Posterior cingulate gyrus (tissue), 11 donors: ENCODE measurements around the gene GUCY2D.
A peak's percentile ranks its signal among the peaks of the same experiment; 100 is the strongest.
"Not testable (repeated sequence)": the region's sequence is repeated elsewhere in the genome, so short reads cannot be mapped to it uniquely, and the experiment has no call there.

Source experiments
- DNase-seq, 10 donors: peaks; one replicate each; pipeline versions ENCODE4 v3.0.0 to v3.0.0-alpha.2; 2020 to 2021; ENCODE audit warnings: mixed read lengths in 3 of 10
- intact Hi-C: fragments of 100-400 bp; cut with DNase I; formaldehyde crosslinking; loops from one replicate; pipeline ENCODE4 v1.15.1; 2023

GUCY2D gene

DNA sequence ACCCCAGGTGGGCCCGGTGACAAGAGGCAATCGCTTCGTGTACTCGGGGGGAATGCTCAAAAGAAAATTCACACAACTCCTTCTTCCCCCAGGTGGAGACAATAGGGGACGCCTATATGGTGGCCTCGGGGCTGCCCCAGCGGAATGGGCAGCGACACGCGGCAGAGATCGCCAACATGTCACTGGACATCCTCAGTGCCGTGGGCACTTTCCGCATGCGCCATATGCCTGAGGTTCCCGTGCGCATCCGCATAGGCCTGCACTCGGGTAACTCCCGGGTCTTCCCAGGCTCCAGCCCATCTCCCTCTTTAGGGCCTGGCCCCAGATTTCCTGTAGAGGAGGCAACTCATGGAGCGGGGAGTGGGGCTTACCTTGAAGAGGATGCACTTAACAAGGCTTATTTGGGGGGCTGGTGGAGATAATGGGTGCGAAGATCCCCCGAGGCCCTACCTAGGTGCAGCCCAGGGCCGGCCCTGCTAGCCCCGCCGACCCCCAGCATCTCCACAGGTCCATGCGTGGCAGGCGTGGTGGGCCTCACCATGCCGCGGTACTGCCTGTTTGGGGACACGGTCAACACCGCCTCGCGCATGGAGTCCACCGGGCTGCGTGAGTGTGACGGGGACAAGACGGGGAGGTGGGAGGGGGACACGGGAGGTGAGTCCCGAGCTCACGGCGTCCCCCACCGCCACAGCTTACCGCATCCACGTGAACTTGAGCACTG, 13.0 kb downstream of the GUCY2D start:
- intact Hi-C loops = no loop called here
- no peak for DNase-seq

DNA sequence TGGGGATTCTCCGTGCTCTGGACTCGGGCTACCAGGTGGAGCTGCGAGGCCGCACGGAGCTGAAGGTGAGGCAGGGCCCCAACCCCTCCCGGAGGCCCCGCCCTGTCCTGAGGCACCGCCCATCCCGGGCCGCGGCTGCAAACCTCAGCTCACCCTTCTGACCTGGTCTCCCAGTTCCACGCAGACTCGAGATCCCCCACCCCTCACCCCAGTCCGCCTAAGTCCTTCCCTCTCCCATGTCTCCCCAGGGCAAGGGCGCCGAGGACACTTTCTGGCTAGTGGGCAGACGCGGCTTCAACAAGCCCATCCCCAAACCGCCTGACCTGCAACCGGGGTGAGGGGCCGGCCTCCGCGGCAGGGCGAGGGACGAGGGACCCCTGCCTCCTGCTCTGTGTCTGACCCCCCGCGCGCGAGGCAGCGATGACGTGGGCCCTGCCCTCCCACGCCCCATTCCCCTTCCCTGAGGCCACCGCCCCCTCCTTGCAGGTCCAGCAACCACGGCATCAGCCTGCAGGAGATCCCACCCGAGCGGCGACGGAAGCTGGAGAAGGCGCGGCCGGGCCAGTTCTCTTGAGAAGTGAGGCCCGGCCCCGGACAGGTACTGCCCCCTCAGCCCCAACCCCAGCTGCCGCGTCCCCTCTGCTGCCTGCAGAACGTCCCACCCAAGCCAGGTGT, 13.7 kb downstream of the GUCY2D start:
- DNase-seq = no peak

DNA sequence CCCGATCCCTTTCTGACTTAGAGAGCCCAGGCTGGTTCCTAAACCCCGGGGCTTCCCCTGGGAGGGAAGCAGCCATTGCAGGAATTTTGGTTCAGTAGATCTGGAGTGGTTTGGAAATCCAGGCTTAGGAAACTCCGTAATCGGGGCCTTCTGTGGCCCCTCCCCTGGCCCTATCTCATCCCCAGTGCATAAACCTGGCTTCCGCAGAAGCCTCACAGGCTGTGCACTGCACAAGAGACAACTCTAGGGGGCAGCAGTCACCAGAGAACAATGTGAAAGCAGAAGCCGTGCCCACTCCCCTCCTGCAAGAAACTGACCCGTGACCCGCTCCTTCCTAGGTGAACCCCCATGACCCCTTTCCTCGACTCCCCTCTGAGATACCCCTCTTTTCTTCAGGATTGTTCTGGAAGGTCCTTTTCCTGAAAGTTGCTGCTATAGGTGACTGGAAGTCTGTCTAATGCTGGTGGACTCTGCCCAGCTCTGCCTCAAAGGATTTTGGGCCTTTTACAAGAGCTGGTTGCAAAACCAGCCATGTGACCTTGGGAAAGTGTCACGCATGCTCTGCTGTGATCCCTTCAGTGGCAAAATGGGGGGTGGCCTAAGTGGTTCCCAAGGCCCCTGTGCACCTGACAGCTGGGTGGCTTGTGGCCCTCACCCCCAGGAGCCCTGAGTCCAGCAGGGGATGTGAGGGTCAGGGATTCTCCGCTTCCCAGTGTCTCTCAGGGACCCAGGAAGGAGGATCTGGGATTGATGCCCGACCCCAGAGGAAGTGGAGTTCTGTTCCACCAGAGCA, 14.4 kb downstream of the GUCY2D start:
- intact Hi-C loops = no loop called here

More for the DNA sequence above, 13.7 kb downstream of the GUCY2D start:
- intact Hi-C loops = no loop called here

DNA sequence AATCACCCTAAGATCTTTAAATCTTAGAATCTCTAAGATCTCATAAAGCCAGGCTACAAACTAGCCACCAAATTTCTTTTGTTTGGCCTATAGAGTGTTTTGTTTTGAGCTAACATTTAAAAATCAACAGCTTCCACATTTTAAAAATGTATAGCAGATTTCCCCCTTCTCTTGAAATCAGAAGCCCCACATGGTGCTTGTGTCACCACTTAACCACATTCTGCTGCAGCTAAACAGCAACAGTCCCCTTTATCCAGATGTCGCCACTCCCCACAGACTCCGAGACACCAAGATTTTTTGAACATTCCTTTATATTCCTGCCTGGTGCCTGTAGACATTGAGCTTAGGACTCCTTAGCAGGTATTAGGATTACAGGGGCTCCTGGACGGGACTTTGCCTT, 16.0 kb downstream of the GUCY2D start:
- intact Hi-C loops = no loop called here
- no peak for DNase-seq

More for the DNA sequence above, 14.4 kb downstream of the GUCY2D start:
- DNase-seq = peak in 6 of 10 donors; percentile 37 to 93 (median 62)

DNA sequence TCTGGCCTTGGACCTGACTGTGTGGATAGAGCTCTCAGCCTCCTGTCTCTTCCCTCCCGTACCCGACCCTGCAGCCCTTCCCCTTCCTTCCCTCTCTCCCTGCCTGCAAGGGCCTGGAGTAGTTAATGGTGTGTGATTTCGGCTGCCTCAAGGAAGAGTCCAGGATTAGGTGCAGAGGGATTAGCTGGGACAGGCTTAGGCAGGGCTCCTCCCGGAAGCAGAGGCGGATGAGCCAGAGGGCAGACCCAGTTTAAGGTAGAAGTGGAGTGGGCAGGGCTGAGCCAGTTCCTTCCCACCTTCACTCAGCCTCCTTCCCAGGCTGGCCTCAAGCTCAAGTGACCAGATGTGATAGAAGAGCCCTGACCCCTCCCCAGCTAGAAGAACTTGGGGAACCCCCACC, 16.8 kb downstream of the GUCY2D start:
- peak in 1 of 10 donors; percentile 32 for DNase-seq
- intact Hi-C loops = no loop called here

DNA sequence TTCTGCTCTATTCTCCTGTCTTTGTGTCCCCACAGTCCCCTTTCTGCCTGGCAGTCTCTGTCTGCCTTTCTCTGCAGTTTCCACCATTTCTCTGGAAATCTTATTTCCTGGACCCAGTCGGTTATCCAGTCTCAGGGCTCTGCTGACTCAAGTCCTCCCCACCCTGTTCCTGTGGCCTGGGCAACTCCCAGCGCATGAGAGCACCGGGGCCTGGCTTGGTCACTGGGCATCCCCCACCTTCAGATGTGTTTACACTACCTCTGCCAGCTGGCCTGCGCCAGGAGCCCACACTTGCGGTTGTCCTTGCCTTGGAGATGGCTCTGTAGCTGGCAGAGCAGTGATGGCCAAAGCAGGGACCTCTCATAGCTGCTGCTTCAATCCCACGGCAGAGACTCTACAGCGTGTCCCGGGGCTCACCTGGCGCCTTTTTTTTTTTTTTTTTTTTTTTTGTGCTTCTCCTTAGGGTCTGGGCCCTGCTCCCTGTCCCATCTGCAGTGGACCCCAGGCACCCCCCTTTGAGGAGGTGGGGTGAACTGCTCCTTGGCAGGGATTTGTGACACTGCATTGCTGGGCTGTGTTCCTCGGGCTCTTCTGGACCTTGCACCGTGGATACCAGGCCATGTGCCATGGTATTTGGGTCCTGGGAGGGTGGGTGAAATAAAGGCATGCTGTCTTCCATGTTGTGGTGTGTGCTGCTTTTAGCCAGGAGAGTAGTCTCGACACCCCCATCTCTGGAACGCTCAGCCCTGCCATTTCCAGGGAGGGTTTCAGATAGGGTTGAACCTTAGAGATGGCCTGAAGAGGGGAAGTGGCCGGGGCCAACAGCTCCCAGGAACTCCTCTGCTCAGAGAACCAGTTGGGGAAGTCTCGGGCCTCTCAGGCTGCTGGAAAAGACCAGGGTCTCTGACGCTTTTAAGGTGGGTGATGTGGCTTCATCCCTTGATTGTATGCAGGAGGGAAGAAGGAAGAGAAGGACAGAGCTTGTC, 17.5 kb downstream of the GUCY2D start:
- DNase-seq = peak in 1 of 10 donors; percentile 68
- intact Hi-C loops = no loop called here

DNA sequence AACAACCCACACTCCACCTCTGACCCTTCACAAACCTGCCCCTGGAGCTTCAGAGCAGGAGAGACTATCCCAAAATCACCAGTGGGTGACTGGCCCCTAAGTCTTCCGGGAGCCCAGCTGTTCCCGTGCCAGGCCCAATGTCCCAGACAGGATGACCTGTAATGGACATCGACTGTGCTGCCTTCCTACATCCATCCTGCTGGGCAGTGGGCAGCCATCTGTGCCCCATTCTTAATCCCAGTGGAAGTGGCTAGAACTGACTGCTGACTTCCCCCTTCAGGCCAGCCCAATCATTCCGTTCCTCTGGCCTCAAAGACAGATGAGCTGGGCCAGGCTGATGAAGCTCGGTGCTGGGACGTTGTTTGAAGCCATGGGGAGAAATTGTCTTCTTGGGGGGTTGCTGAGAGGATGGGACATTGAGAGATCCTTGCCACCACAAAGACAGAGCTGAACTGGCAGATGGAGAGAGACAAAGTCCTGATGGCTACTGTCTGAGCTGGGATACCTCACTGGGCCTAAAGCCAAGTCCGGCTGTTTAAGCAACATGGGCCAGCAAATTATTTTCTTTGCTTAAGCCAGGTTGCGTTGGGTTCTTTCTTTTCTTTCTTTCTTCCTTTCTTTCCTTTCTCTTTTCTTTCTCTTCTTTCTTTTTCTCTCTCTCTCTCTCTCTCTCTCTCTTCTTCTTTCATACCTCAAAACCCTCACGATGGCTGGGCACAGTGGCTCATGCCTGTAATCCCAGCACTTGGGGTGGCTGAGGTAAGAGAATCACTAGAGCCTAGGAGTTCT, 18.6 kb downstream of the GUCY2D start:
- DNase-seq = peak in 1 of 10 donors; percentile 37
- intact Hi-C loops = no loop called here

DNA sequence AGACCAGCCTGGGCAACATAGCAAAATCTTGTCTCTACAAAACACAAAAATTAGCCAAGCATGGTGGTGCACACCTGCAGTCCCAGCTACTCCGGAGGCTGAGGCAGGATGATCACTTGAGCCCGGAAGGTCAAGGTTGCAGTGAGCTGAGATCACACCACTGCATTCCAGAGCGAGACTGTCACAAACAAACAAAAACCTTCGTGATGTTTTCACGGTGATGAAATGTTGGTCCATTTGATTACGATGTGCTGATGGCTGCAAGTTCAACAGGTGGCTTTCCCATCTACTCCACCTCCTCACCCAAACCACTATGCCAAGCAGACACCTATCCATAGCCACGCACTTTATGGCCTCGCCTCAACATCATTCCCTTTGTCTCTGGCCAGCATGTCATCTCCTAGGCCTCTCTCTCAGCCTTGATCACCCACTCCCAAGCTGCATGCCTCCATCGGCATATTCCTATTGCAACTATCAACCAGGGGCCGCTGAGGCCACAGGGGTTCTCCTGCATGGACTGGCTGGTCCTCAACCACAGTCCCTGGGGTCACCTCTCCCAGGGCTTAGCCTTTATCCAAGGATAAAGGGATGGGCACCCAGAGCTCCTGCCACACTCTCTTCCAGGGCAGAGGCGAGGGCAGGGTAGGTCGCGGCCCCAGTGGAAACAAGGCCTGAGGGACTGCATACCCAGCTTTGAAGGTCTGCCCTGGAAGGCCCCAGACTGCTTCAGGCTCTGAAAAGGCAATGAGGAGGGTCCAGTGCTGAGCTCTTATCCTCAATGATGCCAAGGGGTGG, 19.3 kb downstream of the GUCY2D start:
- intact Hi-C loops = no loop called here
- peak in 1 of 10 donors; percentile 51 for DNase-seq

DNA sequence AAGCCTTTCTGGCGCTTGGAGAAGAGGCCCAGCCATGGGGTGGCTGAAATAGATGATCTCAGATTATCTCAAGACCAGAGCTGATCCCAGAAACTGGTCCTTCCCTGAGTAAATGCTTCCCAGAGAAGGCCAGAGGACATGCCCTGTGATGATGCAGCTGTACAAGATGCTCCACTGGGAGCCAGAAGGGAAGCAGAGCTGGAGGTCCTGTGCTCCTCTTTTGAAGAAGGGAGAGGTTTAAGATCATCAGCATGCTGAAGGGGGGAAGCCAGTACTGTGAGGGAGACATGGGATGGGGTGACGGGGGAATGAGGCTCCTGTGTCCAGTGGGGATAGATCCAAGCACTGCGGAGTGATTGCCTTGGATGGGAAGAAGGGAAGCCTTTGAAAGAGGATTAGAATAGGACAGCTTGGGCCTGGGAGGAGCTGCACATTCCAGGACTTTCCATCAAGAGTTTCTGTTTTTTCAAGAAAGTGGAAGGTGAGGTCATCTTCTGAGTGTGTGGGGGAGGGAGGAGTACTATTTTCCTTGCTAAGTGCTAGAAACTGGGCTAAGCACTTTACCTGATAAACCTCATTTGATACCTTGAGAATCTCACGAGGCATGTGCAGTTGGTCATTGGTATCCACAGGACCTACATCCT, 20.1 kb downstream of the GUCY2D start:
- peak in 1 of 10 donors; percentile 17 for DNase-seq
- intact Hi-C loops = no loop called here

DNA sequence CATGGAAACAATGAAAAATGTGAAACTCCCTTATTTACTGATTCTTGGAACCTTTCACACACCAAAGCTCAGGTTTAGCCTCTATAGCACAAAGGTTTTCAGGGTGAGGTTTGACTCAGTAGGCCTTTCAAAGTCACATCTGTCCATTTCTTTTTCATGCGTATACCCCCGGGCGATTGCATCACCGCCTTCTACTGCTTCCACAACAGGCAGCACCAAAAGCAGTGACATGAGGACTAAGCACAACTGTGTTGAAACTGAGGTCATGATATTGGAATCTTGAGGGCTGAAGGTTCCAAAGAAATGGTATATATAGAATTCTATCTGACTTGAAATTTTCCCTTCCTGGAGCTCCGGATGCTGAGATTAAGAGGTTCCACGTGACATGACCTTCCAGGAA, 21.7 kb downstream of the GUCY2D start:
- intact Hi-C loops = not testable (repeated sequence)

DNA sequence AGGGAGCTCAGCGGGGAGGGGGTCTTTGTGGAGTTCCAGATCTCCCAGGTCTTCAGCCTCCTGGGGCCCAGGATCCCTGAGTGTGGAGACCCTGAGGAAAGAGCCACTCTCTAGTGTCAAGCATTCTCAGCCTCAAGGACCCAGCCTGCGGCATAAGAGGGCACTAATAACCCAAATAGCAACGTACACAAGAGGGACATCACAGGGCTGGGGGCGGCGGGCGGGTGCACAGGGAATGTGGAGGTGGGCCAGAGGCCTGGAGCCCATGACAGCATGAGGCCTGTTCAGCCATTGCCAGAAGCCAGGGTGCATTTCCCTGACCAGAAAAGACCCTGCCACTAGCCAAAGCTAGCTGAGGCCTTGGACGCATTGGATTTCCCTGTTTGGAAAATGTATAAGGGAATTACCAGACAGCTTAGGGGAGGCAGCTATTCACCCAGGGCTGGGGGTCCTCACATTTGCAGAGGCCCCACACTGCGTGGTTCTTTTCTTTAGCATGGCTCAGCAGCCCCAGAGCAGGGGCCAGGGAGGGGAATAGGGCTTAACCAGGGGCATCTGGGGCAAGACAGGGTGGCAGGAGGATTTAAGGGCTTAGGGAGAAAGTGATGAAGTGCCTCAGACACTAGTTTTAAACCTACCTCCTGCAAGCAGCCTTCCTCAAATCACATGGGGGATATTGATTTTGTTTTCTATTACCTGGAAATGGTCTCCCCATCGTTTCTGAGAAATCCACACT, 22.9 kb downstream of the GUCY2D start:
- intact Hi-C loops = no loop called here
- peak in 1 of 10 donors; percentile 36 for DNase-seq

More for the DNA sequence above, 21.7 kb downstream of the GUCY2D start:
- peak in 1 of 10 donors; percentile 25 for DNase-seq

DNA sequence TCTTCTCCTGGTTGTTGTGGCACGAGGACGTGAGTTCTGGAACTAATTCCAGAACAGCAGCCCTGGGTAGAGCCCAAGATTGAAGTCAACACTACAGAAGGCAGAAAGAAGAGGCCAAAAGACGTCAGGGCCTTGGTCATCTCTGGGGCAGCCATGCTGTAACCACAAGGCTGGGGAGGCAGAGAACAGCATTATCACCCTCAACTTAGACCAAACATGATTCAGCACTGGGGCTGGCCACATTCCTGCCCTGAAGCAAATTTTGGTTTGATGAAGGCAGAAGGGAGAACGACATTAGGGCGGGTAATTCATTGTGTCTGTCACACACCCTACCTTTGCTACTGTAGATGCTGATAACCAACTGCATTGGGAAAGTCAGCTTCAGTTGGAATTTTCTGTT, 26.7 kb downstream of the GUCY2D start:
- intact Hi-C loops = no loop called here
- DNase-seq = no peak

DNA sequence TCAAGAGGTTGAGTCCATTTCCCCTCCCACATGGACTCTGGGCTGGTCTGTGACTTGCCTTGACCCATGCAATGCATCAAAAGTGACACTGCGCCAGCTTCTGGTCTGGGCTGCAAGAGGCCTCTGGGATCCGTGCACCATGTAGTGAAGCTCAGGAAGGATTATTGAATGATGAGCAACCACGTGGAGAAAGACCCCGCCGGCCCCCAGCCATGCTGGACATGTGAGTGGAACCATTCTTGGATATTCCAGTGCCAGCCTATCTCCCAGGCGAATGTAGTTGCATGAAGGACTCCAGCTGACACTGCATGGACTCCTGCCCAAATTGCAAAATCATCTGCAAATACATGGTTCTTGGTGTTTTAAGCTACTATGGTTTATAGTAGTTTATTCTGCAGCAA, 28.8 kb downstream of the GUCY2D start:
- intact Hi-C loops = no loop called here
- peak in 1 of 10 donors; percentile 67 for DNase-seq

DNA sequence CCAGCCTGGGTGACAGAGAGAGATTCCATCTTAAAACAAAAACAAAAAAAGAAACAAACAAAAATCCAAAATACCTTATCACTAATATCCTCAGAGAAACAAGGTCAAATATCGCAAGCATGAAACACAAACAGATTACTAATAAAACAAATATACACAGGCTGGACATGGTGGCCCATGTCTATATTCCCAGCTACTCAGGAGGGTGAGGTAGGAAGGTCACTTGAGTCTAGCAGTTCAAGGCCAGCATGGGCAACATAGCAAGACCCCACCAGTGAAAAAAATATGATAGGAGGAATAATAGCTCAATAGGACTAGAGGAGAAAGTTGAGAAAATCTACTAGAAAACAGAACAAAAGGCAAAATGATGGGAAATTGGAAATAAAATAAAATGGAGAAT, 29.5 kb downstream of the GUCY2D start:
- DNase-seq = no peak
- intact Hi-C loops = no loop called here

DNA sequence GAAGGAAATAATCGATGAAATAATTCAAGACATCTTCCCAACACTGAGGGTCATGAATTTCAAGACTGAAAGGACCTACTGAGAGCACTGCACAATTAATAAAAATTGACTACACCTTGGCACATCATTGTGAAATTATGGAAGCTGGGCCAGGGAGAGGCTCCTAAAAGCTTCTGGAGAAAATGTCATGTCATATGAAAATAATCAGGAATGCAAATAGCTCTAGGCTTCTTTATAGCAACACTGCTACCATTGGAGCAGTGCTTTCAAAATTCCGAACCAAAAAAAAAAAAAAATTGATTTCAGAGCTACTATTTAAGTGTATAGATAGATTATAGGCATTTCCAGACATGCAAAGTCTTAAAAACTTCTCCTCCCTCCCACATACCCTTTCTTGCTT, 30.0 kb downstream of the GUCY2D start:
- intact Hi-C loops = no loop called here
- DNase-seq = no peak

DNA sequence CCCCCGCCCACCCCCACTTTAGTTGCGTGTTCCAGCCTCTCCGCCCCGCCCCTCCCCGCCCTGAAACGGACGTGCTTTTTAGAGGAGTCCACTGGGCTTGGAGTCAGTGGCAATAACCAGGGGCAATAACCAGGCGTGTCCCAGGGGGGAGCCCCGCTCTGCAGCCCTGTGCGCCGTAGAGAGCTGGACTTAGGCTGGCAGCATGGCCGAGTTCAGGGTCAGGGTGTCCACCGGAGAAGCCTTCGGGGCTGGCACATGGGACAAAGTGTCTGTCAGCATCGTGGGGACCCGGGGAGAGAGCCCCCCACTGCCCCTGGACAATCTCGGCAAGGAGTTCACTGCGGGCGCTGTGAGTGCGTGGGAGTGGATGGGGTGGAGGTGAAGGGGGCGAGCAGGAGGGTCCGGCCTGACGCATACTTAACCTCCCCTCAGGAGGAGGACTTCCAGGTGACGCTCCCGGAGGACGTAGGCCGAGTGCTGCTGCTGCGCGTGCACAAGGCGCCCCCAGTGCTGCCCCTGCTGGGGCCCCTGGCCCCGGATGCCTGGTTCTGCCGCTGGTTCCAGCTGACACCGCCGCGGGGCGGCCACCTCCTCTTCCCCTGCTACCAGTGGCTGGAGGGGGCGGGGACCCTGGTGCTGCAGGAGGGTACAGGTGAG, 36.7 kb downstream of the GUCY2D start, which contains the start of gene ALOX15B:
Gene ALOX15B, plus strand, starts transcription at position 106 of the 657 bp plus-strand sequence. Its CDS starts 97 bp downstream, at position 203.
- no peak for DNase-seq
- intact Hi-C loops = no loop called here
